H9 (cell line): Measurements from ENCODE around the gene SPESP1. TPM values are rescaled to one million over a fixed set of nuclear protein-coding genes. Genes with fewer than 3 reads are reported as not detected.

Experiments
- DNase-seq: peaks from one replicate; pipeline ENCODE4 v3.0.0-alpha.2; 2017
- H2AFZ ChIP-seq: one replicate; pipeline ENCODE4 v1.6.1; 2013; ENCODE audit warnings: mild to moderate bottlenecking, low read length, control low read depth, moderate library complexity
- H2AK5ac ChIP-seq: 2 replicates; pipeline ENCODE4 v1.6.1; 2013; ENCODE audit warnings: low read length, control low read depth, mixed read lengths; ENCODE audit not compliant: insufficient read length
- H2BK120ac ChIP-seq: one replicate; pipeline ENCODE4 v1.6.1; 2013; ENCODE audit warnings: low read depth, mild to moderate bottlenecking, low read length, control low read depth, inconsistent platforms; ENCODE audit not compliant: poor library complexity, severe bottlenecking
- H2BK12ac ChIP-seq: 2 replicates; pipeline ENCODE4 v1.6.1; 2013; ENCODE audit warnings: low read length, control low read depth, mixed read lengths, low read depth; ENCODE audit not compliant: insufficient read length
- H2BK15ac ChIP-seq: 2 replicates; pipeline ENCODE4 v1.6.1; 2013; ENCODE audit warnings: low read depth, low read length, control low read depth
- H2BK20ac ChIP-seq: one replicate; pipeline ENCODE4 v1.6.1; 2013; ENCODE audit warnings: low read depth, mild to moderate bottlenecking, low read length, control low read depth, inconsistent platforms; ENCODE audit not compliant: poor library complexity, severe bottlenecking
- H2BK5ac ChIP-seq: 2 replicates; pipeline ENCODE4 v1.6.1; 2013; ENCODE audit warnings: low read length, control low read depth, mixed read lengths; ENCODE audit not compliant: insufficient read length
- H3K14ac ChIP-seq: 2 replicates; pipeline ENCODE4 v1.6.1; 2013; ENCODE audit warnings: low read length, control low read depth; ENCODE audit not compliant: insufficient read depth
- H3K18ac ChIP-seq: 2 replicates; pipeline ENCODE4 v1.6.1; 2013; ENCODE audit warnings: low read depth, mild to moderate bottlenecking, mixed read lengths, low read length, control low read depth; ENCODE audit not compliant: insufficient read length
- H3K23ac ChIP-seq: 2 replicates; pipeline ENCODE4 v1.6.1; 2013; ENCODE audit warnings: low read length, control low read depth, mixed read lengths, low read depth; ENCODE audit not compliant: insufficient read length
- H3K23me2 ChIP-seq: 2 replicates; pipeline ENCODE4 v1.6.1; 2013; ENCODE audit warnings: low read depth, mild to moderate bottlenecking, mixed read lengths, low read length, control low read depth; ENCODE audit not compliant: insufficient read length, poor library complexity, severe bottlenecking
- H3K27ac ChIP-seq: 2 replicates; pipeline ENCODE4 v1.5.1; 2013; ENCODE audit warnings: low read length, control low read depth, mixed read lengths, low read depth; ENCODE audit not compliant: insufficient read length
- H3K27me3 ChIP-seq: 2 replicates; pipeline ENCODE4 v1.6.1; 2013; ENCODE audit warnings: low read length, control low read depth, inconsistent platforms; ENCODE audit not compliant: insufficient read depth
- H3K4ac ChIP-seq: 2 replicates; pipeline ENCODE4 v1.6.1; 2013; ENCODE audit warnings: low read depth, mild to moderate bottlenecking, control low read depth, inconsistent platforms, low read length, moderate library complexity
- H3K4me1 ChIP-seq: 2 replicates; pipeline ENCODE4 v1.6.1; 2013; ENCODE audit warnings: low read length, control low read depth, inconsistent platforms; ENCODE audit not compliant: insufficient read depth
- H3K4me2 ChIP-seq: 2 replicates; pipeline ENCODE4 v1.6.1; 2013; ENCODE audit warnings: low read length, control low read depth, mixed read lengths; ENCODE audit not compliant: insufficient read length, insufficient read depth
- H3K56ac ChIP-seq: 2 replicates; pipeline ENCODE4 v1.6.1; 2013; ENCODE audit warnings: low read depth, mild to moderate bottlenecking, mixed read lengths, low read length, control low read depth; ENCODE audit not compliant: insufficient read length
- H3K79me1 ChIP-seq: 2 replicates; pipeline ENCODE4 v1.6.1; 2013; ENCODE audit warnings: low read depth, mild to moderate bottlenecking, moderate library complexity, low read length, control low read depth, inconsistent platforms; ENCODE audit not compliant: insufficient read depth, poor library complexity, severe bottlenecking
- H3K79me2 ChIP-seq: 2 replicates; pipeline ENCODE4 v1.6.1; 2013; ENCODE audit warnings: low read length, control low read depth, inconsistent platforms; ENCODE audit not compliant: insufficient read depth
- H3K9ac ChIP-seq: 2 replicates; pipeline ENCODE4 v1.6.1; 2013; ENCODE audit warnings: low read length, control low read depth, mixed read lengths; ENCODE audit not compliant: insufficient read length; ENCODE audit errors: extremely low read depth
- H3K9me3 ChIP-seq: one replicate; pipeline ENCODE4 v1.6.1; 2013; ENCODE audit warnings: low read depth, low read length, inconsistent platforms; ENCODE audit not compliant: control insufficient read depth
- H3T11ph ChIP-seq: one replicate; pipeline ENCODE4 v1.6.1; 2013; ENCODE audit warnings: mild to moderate bottlenecking, low read length, control low read depth, inconsistent platforms
- H4K20me1 ChIP-seq: one replicate; pipeline ENCODE4 v1.6.1; 2013; ENCODE audit not compliant: control insufficient read depth, insufficient read length, insufficient read depth
- H4K5ac ChIP-seq: 2 replicates; pipeline ENCODE4 v1.6.1; 2013; ENCODE audit warnings: low read depth, mild to moderate bottlenecking, mixed read lengths, low read length, control low read depth; ENCODE audit not compliant: insufficient read length
- H4K8ac ChIP-seq: replicated peaks from 2 replicates; pipeline ENCODE4 v1.6.1; 2013; ENCODE audit warnings: low read length, control low read depth, mixed read lengths, low read depth; ENCODE audit not compliant: insufficient read length
- H4K91ac ChIP-seq: 2 replicates; pipeline ENCODE4 v1.6.1; 2013; ENCODE audit warnings: low read depth, mild to moderate bottlenecking, moderate library complexity, mixed read lengths, low read length, control low read depth; ENCODE audit not compliant: insufficient read length
- H3K27ac Mint-ChIP-seq, 3 experiments: 2 replicates in 2 of 3; 3 replicates in 1 of 3; pipeline ENCODE4 v1.8.0; 2020 to 2021; ENCODE audit warnings: mixed read lengths in 3 of 3, mild to moderate bottlenecking in 1 of 3, moderate library complexity in 1 of 3
- H3K27me3 Mint-ChIP-seq: 2 replicates; pipeline ENCODE4 v1.8.0; 2021; ENCODE audit warnings: low read depth, mild to moderate bottlenecking, moderate library complexity, mixed read lengths
- H3K36me3 Mint-ChIP-seq, 3 experiments: 2 replicates in 2 of 3; 3 replicates in 1 of 3; pipeline ENCODE4 v1.8.0; 2020 to 2021; ENCODE audit warnings: low read depth in 3 of 3, mixed read lengths in 3 of 3; ENCODE audit not compliant: insufficient read depth in 1 of 3
- H3K4me1 Mint-ChIP-seq, 2 experiments: 2 replicates each; pipeline ENCODE4 v1.8.0; 2020; ENCODE audit warnings: mixed read lengths in 2 of 2
- H3K4me3 Mint-ChIP-seq, 2 experiments: 2 replicates in 1 of 2; 3 replicates in 1 of 2; pipeline ENCODE4 v1.8.0; 2020 to 2021; ENCODE audit warnings: mild to moderate bottlenecking in 2 of 2, mixed read lengths in 2 of 2, moderate library complexity in 1 of 2
- H3K9me3 Mint-ChIP-seq, 2 experiments: 2 replicates in 1 of 2; 3 replicates in 1 of 2; pipeline ENCODE4 v1.8.0; 2020; ENCODE audit warnings: mild to moderate bottlenecking in 2 of 2, mixed read lengths in 2 of 2, moderate library complexity in 1 of 2
- CTCF ChIP-seq: fragments of 200-600 bp; sonication (generic); conservative IDR thresholded peaks from 3 replicates; pipeline ENCODE4 v1.8.0; 2021; ENCODE audit warnings: antibody characterized with exemption, mild to moderate bottlenecking
- WGBS: extraction: QIAGEN DNeasy Blood & Tissue Kit; methylation state at CpG from one replicate; pipeline ENCODE4 v1.1.7; 2013; ENCODE audit warnings: missing lambda C conversion rate, low lambda C conversion rate, mixed read lengths; ENCODE audit not compliant: insufficient read length; ENCODE audit errors: extremely low coverage; 5-methylcytosine and 5-hydroxymethylcytosine counted together
- total RNA-seq: library from RNA; stranded (reverse); gene quantifications from 2 replicates; pipeline ENCODE4 v1.2.1, GENCODE V29; 2021

The SPESP1 gene
- total RNA-seq, 1 experiment from 2014 or later = not detected

GRCh38 chr15:68885070-68885469 is 45.3 kb upstream of the SPESP1 start:
- Histone ChIP-seq H2AK5ac (no peak overlapping the region), H3K27ac (no peak overlapping the region), H3K23ac (no peak overlapping the region), H3K56ac (no peak overlapping the region), H3K14ac (no peak overlapping the region), H2BK12ac (no peak overlapping the region), H3K9me3 (no peaks in the 10 kb centered on the region), H3K4ac (no peak overlapping the region), H3K4me1 (no peaks in the 10 kb centered on the region), H2BK120ac (no peak overlapping the region), H4K8ac (no peak overlapping the region), H3K79me1 (no peaks in the 10 kb centered on the region), H3K9ac (no peak overlapping the region), H3K4me2 (no peak overlapping the region), H4K91ac (no peak overlapping the region), H2BK5ac (no peak overlapping the region), H2AFZ (no peak overlapping the region), H3K27me3 (no peaks in the 10 kb centered on the region), H4K20me1 (no peaks in the 10 kb centered on the region), H2BK20ac (no peak overlapping the region), H2BK15ac (no peak overlapping the region), H3K79me2 (no peaks in the 10 kb centered on the region), H4K5ac (no peak overlapping the region), H3K18ac (no peak overlapping the region), H3T11ph (no peak overlapping the region), H3K23me2 (no peaks in the 10 kb centered on the region)
- peaks cover 2% of the 10 kb centered on the region; the same call in 1 of the 2 replicates for H3K27me3 Mint-ChIP-seq
- no peaks in the 10 kb centered on the region for H3K36me3 Mint-ChIP-seq
- no peak overlapping the region for H3K27ac Mint-ChIP-seq
- WGBS = no CpG with 5 or more reads among the region's 6 CpGs
- TF ChIP-seq CTCF = no peak
- peak; percentile 29 for DNase-seq
- H3K4me3 Mint-ChIP-seq = no peak overlapping the region
- no peaks in the 10 kb centered on the region for H3K9me3 Mint-ChIP-seq
- H3K4me1 Mint-ChIP-seq = peaks cover 8 to 10% of the 10 kb centered on the region in 2 experiments
